Activated T-helper 1 cell treated with Interleukin-2 at 50 U/mL for 16 hours (primary cell): ENCODE measurements around the gene RHBDD3.

Experiments
- DNase-seq: peaks from one replicate; pipeline ENCODE4 v3.0.0-alpha.2; 2020; ENCODE audit warnings: low read depth

Gene RHBDD3

GRCh38 chr22:29217827-29218757 lies 49.7 kb downstream of the RHBDD3 start:
- no peak for DNase-seq

- DNase-seq = no peak
Observed at GRCh38 chr22:29216873-29217666, 50.7 kb downstream of the RHBDD3 start.

GRCh38 chr22:29216011-29216872 lies 51.5 kb downstream of the RHBDD3 start:
- no peak for DNase-seq

GRCh38 chr22:29215012-29215860 lies 52.5 kb downstream of the RHBDD3 start:
- no peak for DNase-seq

GRCh38 chr22:29214232-29214631 lies 53.5 kb downstream of the RHBDD3 start:
- DNase-seq = no peak

- DNase-seq = no peak
Observed at GRCh38 chr22:29213493-29213892, 54.3 kb downstream of the RHBDD3 start.

- DNase-seq = no peak
Observed at GRCh38 chr22:29212743-29213142, 55.0 kb downstream of the RHBDD3 start.

- no peak for DNase-seq
Observed at GRCh38 chr22:29211466-29211865, 56.3 kb downstream of the RHBDD3 start.

- no peak for DNase-seq
Observed at GRCh38 chr22:29211066-29211465, 56.7 kb downstream of the RHBDD3 start.
